ENCODE measurements around the gene RBP5.
"Not testable (repeated sequence)": the region's sequence is repeated elsewhere in the genome, so short reads cannot be mapped to it uniquely, and the experiment has no call there.

Gene RBP5

DNA sequence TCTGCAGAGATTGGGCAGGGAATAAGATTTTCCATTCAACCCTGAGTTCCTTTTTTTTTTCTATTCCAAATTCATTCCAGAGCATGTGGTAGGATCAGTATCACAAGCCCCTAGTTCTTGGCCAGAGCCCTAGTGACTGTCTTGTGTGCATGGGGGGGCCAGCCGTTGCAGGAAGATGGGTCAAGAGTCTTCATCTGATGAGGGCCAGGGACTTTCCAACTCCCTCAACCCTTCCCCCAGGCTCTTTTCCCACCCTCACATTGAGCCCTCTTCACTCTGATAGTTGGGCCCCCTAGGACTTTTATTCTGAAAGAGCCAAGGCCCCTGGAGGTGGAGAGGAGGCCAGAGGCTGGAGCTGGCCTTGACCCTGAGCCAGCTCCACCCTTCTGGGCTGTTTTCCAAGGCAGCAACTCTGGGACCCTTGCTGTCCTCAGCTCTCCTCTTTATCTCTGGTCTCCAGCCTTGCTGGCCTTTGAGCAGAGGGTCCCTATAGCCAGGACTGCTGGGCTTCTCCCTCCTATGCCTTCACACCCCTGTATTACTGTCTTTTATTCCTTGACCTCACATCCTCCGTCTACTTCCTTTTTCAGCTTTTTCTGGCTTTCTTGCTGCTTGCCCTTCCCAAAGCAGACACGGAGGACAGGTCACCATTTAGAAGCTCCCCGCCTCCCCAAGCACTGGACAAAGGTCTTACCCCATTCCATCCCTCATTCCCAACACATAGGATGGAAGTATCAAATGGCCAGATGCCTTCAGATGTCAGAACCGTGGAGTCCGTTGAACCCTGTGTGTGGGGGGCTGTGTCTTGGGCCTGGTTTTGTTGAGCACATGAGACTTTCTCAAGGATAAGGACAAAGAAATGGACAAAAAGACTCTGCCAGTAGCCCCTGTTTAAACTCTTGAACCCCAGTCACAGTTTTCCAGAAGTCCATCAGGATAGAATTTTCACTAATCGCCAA lies 5.6 kb downstream of the RBP5 start:
- no peak for DNase-seq (ENCODE audit: low spot score)

DNA sequence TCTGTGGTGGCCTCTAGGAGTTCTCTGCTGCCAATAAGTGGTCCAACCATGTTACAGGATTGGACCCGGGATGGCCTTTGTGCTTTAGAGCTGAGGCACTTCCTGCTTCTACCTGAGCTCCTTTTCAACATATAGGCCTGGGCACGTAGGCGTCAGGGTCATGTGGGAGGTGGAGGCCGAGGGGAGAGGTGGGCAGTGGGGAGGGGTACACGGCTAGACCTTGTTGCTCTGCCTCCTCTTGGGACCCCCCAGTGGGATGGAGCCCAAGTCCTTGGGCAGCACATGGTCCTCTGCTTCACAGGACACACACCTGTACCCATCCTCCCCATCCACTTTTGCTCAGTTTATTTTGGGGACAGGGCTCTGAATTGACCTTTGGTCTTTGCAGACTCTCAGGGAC lies 7.4 kb downstream of the RBP5 start:
- DNase-seq (ENCODE audit: low spot score) = no peak

DNA sequence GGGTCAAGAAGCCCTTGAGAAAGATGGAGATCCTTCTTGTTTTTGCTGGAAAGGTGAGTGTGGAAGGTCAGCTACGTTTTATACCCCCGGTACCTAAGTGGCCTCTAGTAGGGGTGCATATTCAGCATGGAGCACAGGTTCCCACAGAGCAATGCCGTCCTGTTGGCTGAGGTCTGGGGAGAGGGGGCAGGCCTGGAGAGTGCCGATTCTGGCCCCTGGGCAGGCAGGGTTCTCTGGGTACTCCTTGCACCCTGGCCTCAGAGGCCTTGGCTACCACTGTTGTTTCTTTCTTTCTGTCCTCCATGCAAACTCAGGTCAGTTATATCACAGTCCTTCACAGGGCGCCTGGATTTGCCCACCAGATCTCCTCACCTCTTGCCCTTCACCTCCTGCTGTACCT lies 8.5 kb downstream of the RBP5 start:
- no peak for DNase-seq (ENCODE audit: low spot score)

DNA sequence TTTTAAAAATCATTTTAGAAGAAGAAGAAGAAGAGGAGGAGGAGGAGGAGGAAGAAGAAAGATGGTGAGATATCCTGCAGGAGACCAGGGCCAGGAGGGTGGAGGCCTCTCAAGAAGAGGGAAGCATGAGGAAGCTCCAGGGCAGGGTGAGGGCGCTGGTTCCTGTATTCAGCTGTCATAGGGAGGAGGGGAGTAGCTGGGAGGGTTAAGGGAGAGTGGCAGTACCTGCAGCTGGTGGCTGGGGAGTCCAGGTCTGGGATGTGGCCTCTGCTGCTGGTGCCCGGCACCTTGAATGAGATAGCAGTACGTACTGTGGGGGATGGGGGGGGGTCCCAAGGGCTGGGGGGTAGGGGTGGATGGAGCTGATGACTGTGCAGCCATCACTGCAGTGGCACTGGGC lies 9.8 kb downstream of the RBP5 start:
- no peak for DNase-seq (ENCODE audit: low spot score)

GRCh38 chr12:7117670-7118069 lies 11.0 kb downstream of the RBP5 start:
- no peak for DNase-seq (ENCODE audit: low spot score)

DNA sequence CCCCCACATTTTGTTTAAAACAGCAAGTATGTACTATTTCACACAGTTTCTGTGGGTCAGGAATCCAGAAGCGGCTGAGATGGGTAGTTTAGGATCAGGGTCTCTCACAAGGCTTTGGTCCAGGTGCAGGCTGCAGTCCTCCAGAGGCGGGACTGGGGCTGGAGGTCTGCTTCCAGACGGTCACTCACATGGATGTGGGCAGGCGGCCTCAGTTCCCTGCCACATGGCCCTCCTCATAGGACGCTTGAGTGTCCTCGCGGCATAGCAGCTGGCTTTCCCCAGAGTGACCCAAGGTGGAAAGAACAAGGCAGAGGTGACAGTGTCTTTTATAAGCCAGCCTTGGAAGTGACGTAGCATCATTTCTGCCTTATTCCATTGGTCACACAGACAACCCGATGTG lies 11.8 kb downstream of the RBP5 start:
- DNase-seq (ENCODE audit: low spot score) = no peak

DNA sequence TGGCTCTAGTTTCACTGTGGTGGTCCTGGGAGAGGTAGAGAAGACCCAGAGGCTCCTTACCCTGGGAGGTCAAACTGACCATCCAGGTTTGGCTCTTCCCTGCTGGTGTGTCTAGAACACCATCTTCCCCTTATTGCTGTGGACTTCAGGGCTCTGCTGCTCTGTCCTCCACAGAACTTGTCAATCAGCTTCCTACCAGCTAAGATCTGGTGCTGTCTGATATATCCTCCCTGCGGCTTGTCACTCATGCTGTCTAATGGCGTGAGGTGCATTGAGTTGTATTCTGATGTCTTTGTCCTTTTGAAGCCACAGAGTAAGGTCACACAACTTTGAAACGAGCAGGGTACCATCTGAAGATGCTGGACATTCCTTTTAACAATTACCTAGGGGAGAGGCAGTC lies 12.5 kb downstream of the RBP5 start:
- no peak for DNase-seq (ENCODE audit: low spot score)

DNA sequence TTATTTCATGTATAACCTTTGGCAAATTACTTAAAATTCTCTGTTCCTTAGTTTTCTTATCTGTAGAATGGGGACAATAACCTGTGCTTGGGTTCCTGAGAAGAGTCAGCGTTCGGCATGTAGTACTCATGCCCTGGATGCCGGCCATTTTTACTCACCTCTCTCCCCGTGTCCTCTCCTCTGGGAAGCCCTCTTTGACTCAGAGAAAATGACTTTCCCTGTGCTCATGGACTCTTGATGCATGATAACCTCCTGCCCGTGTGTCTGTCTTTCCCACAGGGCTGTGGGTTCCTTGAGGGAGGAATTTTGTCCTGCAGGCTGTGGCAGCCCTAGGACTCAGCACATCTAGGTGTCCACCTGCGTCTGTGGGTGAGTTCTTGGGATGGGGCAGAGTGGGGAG lies 13.8 kb downstream of the RBP5 start:
- no peak for DNase-seq (ENCODE audit: low spot score)

- DNase-seq (ENCODE audit: low spot score) = no peak
Observed at GRCh38 chr12:7114008-7114407, 14.7 kb downstream of the RBP5 start.

DNA sequence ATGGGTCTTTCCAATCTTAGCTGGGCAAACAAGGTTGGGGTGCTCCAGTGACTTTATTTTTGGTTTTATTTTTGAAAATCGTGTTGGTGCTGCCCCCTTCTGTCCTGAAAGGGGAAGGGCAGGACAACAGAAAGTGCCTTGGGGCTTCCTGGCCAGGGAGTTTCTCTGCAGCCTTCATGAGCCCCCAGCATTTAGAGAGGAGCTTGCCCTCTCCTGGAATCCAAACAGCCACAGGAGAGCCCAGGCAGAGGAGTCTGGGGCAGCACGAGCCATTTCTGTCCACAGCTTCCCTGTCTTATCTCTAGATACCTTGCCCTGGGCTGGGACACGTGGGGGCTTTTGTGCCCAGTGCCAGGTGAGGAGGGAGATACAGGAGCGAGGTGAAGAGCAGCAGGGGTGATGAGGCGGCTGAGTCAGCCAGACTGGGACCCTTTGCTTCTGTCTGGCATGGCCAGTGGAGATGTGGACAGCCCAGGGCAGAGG lies 15.3 kb downstream of the RBP5 start:
- DNase-seq (ENCODE audit: low spot score) = peak; percentile 81

DNA sequence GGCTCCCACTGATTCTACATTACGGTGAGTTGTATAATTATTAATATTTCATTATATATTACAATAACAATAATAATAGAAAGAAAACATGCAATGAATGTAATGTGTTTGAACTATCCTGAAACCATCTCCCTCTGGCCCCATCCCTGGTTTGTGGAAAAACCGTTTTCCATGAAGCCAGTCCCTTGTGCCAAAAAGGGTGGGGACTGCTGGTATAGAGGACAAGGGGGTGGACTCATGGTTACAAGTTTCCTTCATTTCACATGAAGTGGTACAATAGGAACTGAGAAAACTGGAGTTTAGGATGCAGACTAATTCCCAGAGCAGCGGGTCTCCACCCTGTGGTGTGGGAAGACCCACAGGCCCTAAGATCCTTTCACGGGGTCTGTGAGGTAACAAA lies 16.6 kb downstream of the RBP5 start:
- no peak for DNase-seq (ENCODE audit: low spot score)

GRCh38 chr12:7110661-7111060 lies 18.0 kb downstream of the RBP5 start:
- no peak for DNase-seq (ENCODE audit: low spot score)

DNA sequence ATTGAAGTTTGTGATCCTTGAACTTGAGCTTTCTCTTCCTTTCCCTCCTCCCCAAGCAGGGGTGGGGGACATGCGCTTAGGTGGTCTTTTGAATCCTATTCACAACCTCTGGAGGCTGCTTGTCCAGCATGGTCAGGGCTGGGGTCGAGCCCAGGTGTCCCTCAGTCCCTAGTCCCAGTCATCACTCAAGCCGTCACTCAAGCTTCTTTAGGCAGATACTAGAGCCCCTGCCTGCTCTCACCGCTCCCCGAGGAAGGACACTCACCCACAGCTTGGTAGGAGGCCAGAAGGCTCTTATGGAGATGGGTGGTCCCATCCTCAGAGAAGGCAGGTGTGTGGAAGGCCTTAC lies 19.1 kb downstream of the RBP5 start:
- no peak for DNase-seq (ENCODE audit: low spot score)

DNA sequence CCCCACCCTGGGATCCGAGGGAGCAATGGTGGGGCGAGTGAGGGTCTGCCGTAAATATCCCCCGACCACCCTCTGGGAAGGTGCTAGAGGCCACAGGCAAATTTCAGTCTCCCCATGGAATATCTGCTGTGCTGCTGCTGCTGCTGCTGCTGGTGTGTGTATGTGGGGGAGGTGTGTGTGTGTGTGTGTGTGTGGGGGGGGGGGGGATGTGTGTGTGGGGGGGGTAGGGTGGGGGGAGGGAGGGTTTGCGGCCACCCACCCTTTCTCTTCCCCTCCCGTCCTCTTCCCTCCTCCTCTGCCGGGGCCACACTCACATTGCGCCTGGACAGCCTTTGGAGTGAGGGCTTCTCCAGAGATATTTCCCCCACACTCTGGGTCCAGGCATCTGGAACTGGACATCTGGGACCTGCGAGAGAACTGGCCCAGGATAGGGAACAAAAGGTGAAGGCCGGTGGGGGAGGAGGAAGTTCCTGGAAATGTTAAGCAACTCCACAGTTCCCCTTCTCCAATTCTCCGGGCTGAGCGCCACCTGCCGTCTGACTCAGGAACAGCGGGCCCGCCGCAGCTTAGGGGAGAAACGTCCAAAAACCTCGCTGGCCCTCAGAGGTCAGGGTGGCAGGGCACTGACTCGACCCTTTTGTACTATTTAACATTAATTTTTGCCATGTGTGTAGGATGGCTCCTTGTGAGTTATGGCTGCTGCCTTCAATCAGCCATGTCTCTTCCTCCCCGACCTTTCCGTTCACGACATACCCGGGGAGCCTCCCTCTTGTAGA lies 19.7 kb downstream of the RBP5 start, which contains the start of gene C1RL:
Gene C1RL, minus strand, starts transcription at position 419 of the 776 bp plus-strand sequence. Its CDS starts 34 bp downstream, at position 385.
- peak; percentile 91 for DNase-seq (ENCODE audit: low spot score)

DNA sequence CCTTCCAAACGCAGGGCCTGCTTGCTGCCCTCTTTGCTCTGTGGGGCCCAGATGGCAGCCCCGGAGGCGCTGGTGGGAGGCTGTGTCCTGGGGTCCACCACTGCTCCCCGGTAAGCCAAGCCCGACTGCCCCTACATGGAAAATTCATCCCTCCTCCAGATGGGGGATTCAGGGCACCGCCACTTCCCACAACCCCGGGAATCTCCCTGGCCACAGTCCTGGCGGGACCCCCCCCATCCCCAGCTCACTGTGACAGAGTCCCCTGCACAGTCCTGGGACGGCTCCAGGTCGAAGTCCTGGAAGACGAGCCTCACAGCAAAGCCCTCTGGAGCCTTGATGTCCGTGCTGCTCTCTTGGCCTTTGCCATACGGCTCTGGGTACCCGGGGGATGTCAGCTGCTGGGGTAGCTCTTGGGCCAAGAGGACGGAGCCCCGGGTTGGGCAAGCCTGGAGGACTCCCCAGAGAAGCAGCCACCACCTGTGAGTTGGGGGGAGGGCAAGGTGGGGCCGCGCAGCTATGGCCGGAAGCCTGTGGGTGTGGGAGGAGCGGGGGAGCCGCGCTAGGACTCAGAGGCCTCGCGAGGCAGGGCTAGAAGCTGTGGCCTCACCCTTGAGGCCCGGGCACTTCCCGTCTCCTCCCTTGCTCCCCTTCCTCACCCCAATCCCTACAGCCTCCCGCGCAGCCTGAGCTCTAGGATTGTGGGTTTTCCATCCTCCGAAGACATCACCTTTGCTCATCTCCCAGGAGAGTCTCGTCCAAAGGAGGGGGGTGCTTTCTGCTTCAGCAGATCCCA lies 20.5 kb downstream of the RBP5 start:
- peak; percentile 91 for DNase-seq (ENCODE audit: low spot score)

GRCh38 chr12:7107636-7108002 lies 21.1 kb downstream of the RBP5 start:
- no peak for DNase-seq (ENCODE audit: low spot score)

DNA sequence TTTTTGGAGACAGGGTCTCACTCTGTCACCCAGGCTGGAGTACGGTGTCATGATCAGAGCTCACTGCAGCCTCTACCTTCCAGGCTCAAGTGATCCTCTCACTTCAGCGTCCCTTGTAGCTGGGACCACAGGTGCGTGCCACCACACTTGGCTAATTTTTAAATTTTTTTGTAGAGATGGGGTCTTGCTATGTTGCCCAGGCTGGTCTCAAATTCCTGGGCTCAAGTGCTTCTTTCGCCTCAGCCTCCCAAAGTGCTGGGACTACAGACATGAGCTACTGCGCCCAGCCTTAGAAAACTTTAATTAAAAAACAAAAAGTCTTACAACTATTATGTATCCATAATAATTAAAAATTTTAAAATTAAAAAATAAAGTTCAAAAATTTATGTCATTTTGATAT lies 21.5 kb downstream of the RBP5 start:
- not testable (repeated sequence) for DNase-seq (ENCODE audit: low spot score)

- DNase-seq (ENCODE audit: low spot score) = no peak
Observed at GRCh38 chr12:7106082-7106481, 22.6 kb downstream of the RBP5 start.

GRCh38 chr12:7103837-7104584 lies 24.7 kb downstream of the RBP5 start:
- DNase-seq (ENCODE audit: low spot score) = no peak

- no peak for DNase-seq (ENCODE audit: low spot score)
Observed at GRCh38 chr12:7102582-7102981, 26.1 kb downstream of the RBP5 start.

- DNase-seq (ENCODE audit: low spot score) = no peak
Observed at GRCh38 chr12:7101694-7102131, 27.0 kb downstream of the RBP5 start.
